ENCODE measurements around the gene RNF141.

DNA sequence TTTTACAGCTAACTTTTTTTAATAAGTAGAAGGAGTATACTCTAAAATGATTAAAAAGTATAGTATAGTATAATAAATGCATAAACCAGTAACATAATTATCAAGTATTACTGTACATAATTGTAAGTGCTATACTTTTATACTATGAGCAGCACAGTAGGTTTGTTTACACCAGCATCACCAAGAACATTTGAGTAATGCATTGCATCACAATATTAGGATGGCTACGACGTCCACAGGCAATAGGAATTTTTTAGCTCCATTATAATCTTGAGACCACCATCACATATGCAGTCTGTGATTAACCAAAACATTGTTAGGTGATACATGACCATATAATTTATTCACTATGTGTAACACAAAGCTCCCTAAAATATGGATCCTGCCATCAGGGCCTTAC, 20.4 kb downstream of the RNF141 start:
- TF ChIP-seq EZH2phosphoT487 (IDR thresholded peaks at IDR 0.05; ENCODE audit: insufficient read depth, low read depth) (no peak), EZH2 (IDR thresholded peaks at IDR 0.05; ENCODE audit: insufficient read depth, poor library complexity, severe bottlenecking) (no peak)

Data from GM23248 (cell line).